ENCODE measurements around the gene ZNF423.

GRCh38 chr16:49578018-49578417, 277.9 kb downstream of the ZNF423 start:
- no peak for TF ChIP-seq CTCF (IDR thresholded peaks at IDR 0.05)
- no peak for TF ChIP-seq POLR2A (IDR thresholded peaks at IDR 0.05)

All from Peyer's patch (tissue), 4 donors.